Esophagus muscularis mucosa (tissue), 4 donors: Measurements from ENCODE around the gene UNC5B.

Experiments
- EP300 ChIP-seq: sonication (generic); formaldehyde crosslinking; IDR thresholded peaks from one replicate; pipeline ENCODE4 v1.6.1; 2017; ENCODE audit warnings: antibody characterized with exemption
- POLR2A ChIP-seq: fragments of 450-650 bp; IDR thresholded peaks from one replicate; pipeline ENCODE4 v1.6.1; 2017; ENCODE audit warnings: antibody characterized with exemption, moderate library complexity, mild to moderate bottlenecking, low read depth
- POLR2AphosphoS5 ChIP-seq, 2 donors: sonication (generic); formaldehyde crosslinking; IDR thresholded peaks; one replicate each; pipeline ENCODE4 v1.6.1; 2017; ENCODE audit warnings: antibody characterized with exemption in 2 of 2
- TF ChIP-seq, protein P1 (sequence below), 3 experiments: fragments of 200-600 bp in 2 of 3; fragments of 450-650 bp in 1 of 3; sonication (generic) in 2 of 3; IDR thresholded peaks; one replicate each; pipeline ENCODE4 v1.5.1; 2017 to 2019; ENCODE audit warnings: antibody characterized with exemption in 3 of 3, mild to moderate bottlenecking in 2 of 3, moderate library complexity in 1 of 3

DNA sequence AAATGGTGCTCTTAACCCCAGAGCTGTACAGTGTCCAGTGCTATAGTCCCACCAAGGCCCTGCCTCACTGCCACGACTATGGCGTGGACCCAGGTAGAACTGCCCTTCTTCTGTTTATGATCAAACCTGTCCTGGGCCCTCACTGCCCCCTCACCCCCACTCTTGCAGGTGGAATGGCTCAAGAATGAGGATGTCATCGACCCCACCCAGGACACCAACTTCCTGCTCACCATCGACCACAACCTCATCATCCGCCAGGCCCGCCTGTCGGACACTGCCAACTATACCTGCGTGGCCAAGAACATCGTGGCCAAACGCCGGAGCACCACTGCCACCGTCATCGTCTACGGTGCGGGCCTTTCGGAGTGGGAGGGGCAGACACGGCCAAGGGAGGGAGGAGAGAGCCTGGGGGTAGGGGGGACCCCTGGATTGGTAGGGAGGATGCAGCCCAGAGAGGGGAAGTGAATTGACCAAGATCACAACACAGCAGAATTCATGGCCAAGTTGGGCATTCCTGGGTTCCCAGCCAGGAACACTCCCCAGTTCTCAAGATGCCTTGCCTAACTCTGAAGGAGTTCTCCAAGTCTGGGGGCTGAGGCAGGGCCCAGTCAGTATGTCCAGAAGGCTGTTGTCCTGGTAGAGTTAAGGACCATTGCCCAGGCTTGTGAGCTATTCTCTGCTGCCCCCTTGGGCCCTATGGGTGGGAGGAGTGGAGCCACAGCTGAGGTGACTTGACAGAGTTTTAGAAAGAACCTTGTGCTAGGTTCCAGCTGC, 74.3 kb downstream of the UNC5B start:
- TF ChIP-seq POLR2A (no peak), POLR2AphosphoS5 (IDR thresholded peaks at IDR 0.05) (no peak), EP300 (no peak)
- TF ChIP-seq, protein P1, sequence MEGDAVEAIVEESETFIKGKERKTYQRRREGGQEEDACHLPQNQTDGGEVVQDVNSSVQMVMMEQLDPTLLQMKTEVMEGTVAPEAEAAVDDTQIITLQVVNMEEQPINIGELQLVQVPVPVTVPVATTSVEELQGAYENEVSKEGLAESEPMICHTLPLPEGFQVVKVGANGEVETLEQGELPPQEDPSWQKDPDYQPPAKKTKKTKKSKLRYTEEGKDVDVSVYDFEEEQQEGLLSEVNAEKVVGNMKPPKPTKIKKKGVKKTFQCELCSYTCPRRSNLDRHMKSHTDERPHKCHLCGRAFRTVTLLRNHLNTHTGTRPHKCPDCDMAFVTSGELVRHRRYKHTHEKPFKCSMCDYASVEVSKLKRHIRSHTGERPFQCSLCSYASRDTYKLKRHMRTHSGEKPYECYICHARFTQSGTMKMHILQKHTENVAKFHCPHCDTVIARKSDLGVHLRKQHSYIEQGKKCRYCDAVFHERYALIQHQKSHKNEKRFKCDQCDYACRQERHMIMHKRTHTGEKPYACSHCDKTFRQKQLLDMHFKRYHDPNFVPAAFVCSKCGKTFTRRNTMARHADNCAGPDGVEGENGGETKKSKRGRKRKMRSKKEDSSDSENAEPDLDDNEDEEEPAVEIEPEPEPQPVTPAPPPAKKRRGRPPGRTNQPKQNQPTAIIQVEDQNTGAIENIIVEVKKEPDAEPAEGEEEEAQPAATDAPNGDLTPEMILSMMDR (IDR thresholded peaks at IDR 0.05), result no peak
